GM12878 (cell line): Measurements from ENCODE around the gene RASD1. TPM values are rescaled to one million over a fixed set of nuclear protein-coding genes. Genes with fewer than 3 reads are reported as not detected.

Experiments used
- ATAC-seq: fragments of 200-7000 bp; cut with Tn5 transposase; 3 replicates; pipeline ENCODE4 v1.9.1; 2020; ENCODE audit warnings: mild to moderate bottlenecking, moderate library complexity
- BruUV-seq: library from RNA; stranded (reverse); fragments of 400-500 nt; replicated peaks from 2 replicates; lab custom pipeline; 2021; lab: Mats Ljungman, UMichigan
- CTCF ChIA-PET: fragments of 300-600 bp; sonication (Branson Sonifier 250); formaldehyde crosslinking; extraction: SDS; loops from one replicate; lab custom pipeline; 2021; ENCODE audit warnings: inconsistent platforms; lab: Yijun Ruan, JAX
- POLR2A ChIA-PET: fragments of 350-600 bp; formaldehyde crosslinking; extraction: SDS; loops from one replicate; lab custom pipeline; 2021; ENCODE audit warnings: inconsistent platforms; lab: Charles Lee
- RAD21 ChIA-PET: fragments of 300-600 bp; sonication (Branson Sonifier 250); formaldehyde crosslinking; loops from one replicate; lab custom pipeline; 2023; ENCODE audit warnings: antibody characterized with exemption; ENCODE audit not compliant: unreplicated experiment; lab: Charles Lee
- SMC1A ChIA-PET: fragments of 300-600 bp; sonication (Branson Sonifier 250); formaldehyde crosslinking; loops from one replicate; lab custom pipeline; 2023; ENCODE audit not compliant: unreplicated experiment, uncharacterized antibody; lab: Charles Lee
- DNase-seq: peaks from one replicate; pipeline ENCODE4 v3.0.0-alpha.2; 2011; ENCODE audit warnings: low read depth, low spot score
- FAIRE-seq: peaks from 3 replicates; lab custom pipeline; 2011; peaks lifted over from hg19 to GRCh38; lab: Jason Lieb, UNC
- H2AFZ ChIP-seq: 2 replicates; pipeline ENCODE4 v1.6.0; 2011; ENCODE audit warnings: low read depth, low read length, control low read depth; ENCODE audit not compliant: control insufficient read depth
- H3K27ac ChIP-seq: 2 replicates; pipeline ENCODE4 v1.5.1; 2011; ENCODE audit warnings: control low read depth; ENCODE audit not compliant: control insufficient read depth, insufficient read depth
- H3K27me3 ChIP-seq, 2 experiments: replicated peaks in 1 of 2; 2 replicates each; pipeline versions ENCODE4 v1.6.0 to v1.6.1; 2011; ENCODE audit warnings: low read length in 1 of 2; ENCODE audit not compliant: control insufficient read depth in 2 of 2, insufficient read depth in 2 of 2
- H3K36me3 ChIP-seq, 2 experiments: 2 replicates each; pipeline ENCODE4 v1.5.1; 2011; ENCODE audit warnings: low read length in 1 of 2; ENCODE audit not compliant: control insufficient read depth in 2 of 2, insufficient read depth in 2 of 2
- H3K4me1 ChIP-seq: 2 replicates; pipeline ENCODE4 v1.6.1; 2011; ENCODE audit warnings: mild to moderate bottlenecking, low read length, moderate library complexity, mixed read lengths; ENCODE audit not compliant: control insufficient read depth, insufficient read depth
- H3K4me2 ChIP-seq: 2 replicates; pipeline ENCODE4 v1.6.0; 2011; ENCODE audit warnings: control low read depth; ENCODE audit not compliant: control insufficient read depth, insufficient read depth
- H3K4me3 ChIP-seq: fragments of 200-600 bp; sonication (generic); 2 replicates; pipeline ENCODE4 v1.5.1; 2016
- H3K79me2 ChIP-seq: 2 replicates; pipeline ENCODE4 v1.6.0; 2011; ENCODE audit warnings: low read length; ENCODE audit not compliant: control insufficient read depth, insufficient read depth
- H3K9ac ChIP-seq: 2 replicates; pipeline ENCODE4 v1.8.0; 2011; ENCODE audit warnings: low read length, control low read depth, mixed read lengths; ENCODE audit not compliant: control insufficient read depth, insufficient read depth
- H3K9me3 ChIP-seq: replicated peaks from 3 replicates; pipeline ENCODE4 v1.5.1; 2011; ENCODE audit warnings: mild to moderate bottlenecking, low read length; ENCODE audit not compliant: control insufficient read depth, insufficient read depth
- H4K20me1 ChIP-seq: 2 replicates; pipeline ENCODE4 v1.6.0; 2011; ENCODE audit not compliant: control insufficient read depth, insufficient read depth
- CTCF ChIP-seq, 3 experiments: IDR thresholded peaks in 2 of 3; conservative IDR thresholded peaks in 1 of 3; 2 replicates each; pipeline ENCODE4 v1.5.1; 2011; ENCODE audit warnings: low read depth in 3 of 3, low read length in 3 of 3, mild to moderate bottlenecking in 3 of 3, control low read depth in 2 of 3, moderate library complexity in 2 of 3, inconsistent platforms in 1 of 3, mixed read lengths in 1 of 3; ENCODE audit not compliant: control insufficient read depth in 2 of 3, insufficient read depth in 1 of 3; ENCODE audit errors: extremely low read depth in 1 of 3
- KDM1A ChIP-seq: fragments of 200-600 bp; sonication (generic); IDR thresholded peaks from 2 replicates; pipeline ENCODE4 v1.6.1; 2016; ENCODE audit warnings: borderline replicate concordance
- MEF2A ChIP-seq: IDR thresholded peaks from 2 replicates; pipeline ENCODE4 v1.6.1; 2011; ENCODE audit warnings: low read depth, mild to moderate bottlenecking, low read length, moderate library complexity; ENCODE audit not compliant: insufficient read depth
- NBN ChIP-seq: fragments of 450-650 bp; IDR thresholded peaks from 2 replicates; pipeline ENCODE4 v1.6.1; 2016
- NFIC ChIP-seq: IDR thresholded peaks from 2 replicates; pipeline ENCODE4 v1.6.1; 2012; ENCODE audit warnings: low read depth, mild to moderate bottlenecking, inconsistent platforms, low read length, moderate library complexity
- NRF1 ChIP-seq: conservative IDR thresholded peaks from 2 replicates; pipeline ENCODE4 v1.6.1; 2011; ENCODE audit warnings: mild to moderate bottlenecking, low read depth, low read length, improper control_type of control experiment
- SIX5 ChIP-seq: IDR thresholded peaks from 2 replicates; pipeline ENCODE4 v1.6.1; 2011; ENCODE audit warnings: mild to moderate bottlenecking, low read depth, low read length, moderate library complexity; ENCODE audit not compliant: severe bottlenecking
- SPI1 ChIP-seq: IDR thresholded peaks from 2 replicates; pipeline ENCODE4 v1.6.1; 2011; ENCODE audit warnings: low read depth, mild to moderate bottlenecking, low read length, moderate library complexity, borderline replicate concordance; ENCODE audit not compliant: insufficient read depth
- TBL1XR1 ChIP-seq: IDR thresholded peaks from 2 replicates; pipeline ENCODE4 v1.6.1; 2012; ENCODE audit warnings: low read depth, low read length, improper control_type of control experiment
- WGBS: methylation state at CpG from one replicate; pipeline ENCODE4 v1.1.6; 2016; ENCODE audit warnings: low lambda C conversion rate; ENCODE audit not compliant: insufficient replicate concordance, insufficient coverage; ENCODE audit errors: missing lambda C conversion rate; 5-methylcytosine and 5-hydroxymethylcytosine counted together
- in situ Hi-C: fragments of 300-500 bp; cut with MboI; formaldehyde crosslinking; loops from 9 replicates; pipeline ENCODE4 v1.14.3; 2018; ENCODE audit warnings: mixed read lengths
- intact Hi-C: fragments of 100-400 bp; cut with micrococcal nuclease; formaldehyde crosslinking; loops from one replicate; pipeline ENCODE4 v1.14.2; 2022; ENCODE audit not compliant: unreplicated experiment
- polyA plus RNA-seq, 11 experiments: library from polyadenylated mRNA; depleted of rRNA in 4 of 11; unstranded in 6 of 11; stranded (reverse) in 5 of 11; fragments of >200 nt; fragmentation: Nextera tagmentation in 4 of 11; fragmentation: Illumina TruSeq in 1 of 11; extraction: Ambion mirVana in 4 of 11; extraction: Trizol in 1 of 11; gene quantifications; 1 replicate in 1 of 11; 2 replicates in 10 of 11; pipeline versions ENCODE4 v1.2.1 to v1.2.3, GENCODE V29; 2011 to 2016; ENCODE audit warnings: inconsistent platforms in 2 of 11, missing spikeins in 2 of 11, low read depth in 1 of 11
- total RNA-seq, 4 experiments: library from RNA; depleted of rRNA in 3 of 4; stranded (reverse); fragments of >200 nt in 3 of 4; fragmentation: Illumina TruSeq in 1 of 4; extraction: Trizol in 1 of 4; gene quantifications; 2 replicates each; pipeline versions ENCODE4 v1.2.1 to v1.2.3, GENCODE V29; 2013 to 2021

RASD1 gene
- total and polyA plus RNA-seq, 10 of the 15 experiments (the other 5 are each of a cell fraction or from before 2014, with no cell fraction given): 0.14 to 0.33 TPM; not detected in 8

DNA sequence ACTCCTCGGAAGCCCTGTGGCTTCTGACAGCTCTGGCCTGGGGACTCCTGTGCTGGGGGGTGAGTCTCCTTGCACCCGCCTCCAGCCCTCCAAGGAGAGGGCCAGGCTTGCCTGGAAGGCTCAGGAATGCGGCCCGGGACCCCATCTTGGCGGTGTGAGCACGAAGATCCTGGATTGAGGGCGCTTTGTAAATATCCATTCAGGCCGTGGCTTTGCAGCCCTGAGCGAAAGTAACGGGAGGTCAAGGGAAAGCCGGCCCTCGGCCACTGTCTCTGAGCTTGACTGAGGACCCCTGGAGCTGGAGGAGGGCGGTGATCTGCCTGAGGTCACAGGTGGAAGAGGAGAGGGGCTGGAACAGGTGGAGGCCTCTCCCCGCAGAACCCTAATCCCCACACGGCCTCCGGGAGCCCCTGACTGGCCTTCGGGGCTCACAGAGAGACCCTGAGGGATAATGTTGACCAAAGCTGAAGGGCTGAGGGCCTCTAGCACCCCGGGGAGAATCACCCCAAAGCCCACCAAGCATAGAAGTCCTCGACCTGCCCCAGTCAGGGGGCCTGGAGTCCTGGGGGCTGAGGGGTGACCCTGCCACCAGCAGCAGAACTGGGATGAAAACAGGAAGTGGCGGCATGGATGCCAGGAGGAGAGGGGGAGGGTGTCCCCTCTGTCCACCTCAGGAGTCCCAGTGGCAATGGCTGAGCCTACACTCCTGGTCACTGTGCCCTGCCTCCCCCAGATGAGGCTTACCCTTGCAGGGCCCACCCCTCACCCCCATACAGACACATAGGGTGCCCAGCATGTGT is 8.3 kb upstream of the RASD1 start:
- SMC1A ChIA-PET: no interaction called here
- TF ChIP-seq MEF2A: no peak
- no peak for TF ChIP-seq SIX5
- no peak for TF ChIP-seq NFIC
- TF ChIP-seq NRF1: no peak
- no peak for TF ChIP-seq KDM1A
- no peaks in the 10 kb centered on the region for H4K20me1 ChIP-seq
- H2AFZ ChIP-seq: no peak overlapping the region
- 45% methylated on average over 20 of the region's 20 CpGs for WGBS
- POLR2A ChIA-PET: no interaction called here
- H3K9me3 ChIP-seq: no peaks in the 10 kb centered on the region
- no peaks in the 10 kb centered on the region for H3K4me1 ChIP-seq
- ATAC-seq (no peak), DNase-seq (no peak), FAIRE-seq (no peak)
- in situ Hi-C loops: no loop called here
- no peak overlapping the region for H3K27ac ChIP-seq
- no peaks in the 10 kb centered on the region for H3K36me3 ChIP-seq
- no peak overlapping the region for H3K4me3 ChIP-seq
- CTCF ChIA-PET: no interaction called here
- no TSS peak for BruUV-seq
- no peak overlapping the region for H3K4me2 ChIP-seq
- H3K9ac ChIP-seq: no peak overlapping the region
- H3K79me2 ChIP-seq: no peaks in the 10 kb centered on the region
- H3K27me3 ChIP-seq: no peaks in the 10 kb centered on the region; a peak in 1 of 4 replicates
- intact Hi-C loops: no loop called here
- RAD21 ChIA-PET: no interaction called here

GRCh38 chr17:17503566-17504130 is 7.5 kb upstream of the RASD1 start:
- CTCF ChIA-PET: no interaction called here
- FAIRE-seq: no peak

More at GRCh38 chr17:17503566-17504130, 7.5 kb upstream of the RASD1 start:
- no peak overlapping the region for H3K9ac ChIP-seq
- no peaks in the 10 kb centered on the region for H3K4me1 ChIP-seq
- no peak overlapping the region for H2AFZ ChIP-seq
- H3K79me2 ChIP-seq: no peaks in the 10 kb centered on the region
- no peak overlapping the region for H3K27ac ChIP-seq
- no peaks in the 10 kb centered on the region for H3K36me3 ChIP-seq
- H3K4me3 ChIP-seq: no peak overlapping the region
- POLR2A ChIA-PET: no interaction called here
- no peak for ATAC-seq
- H3K4me2 ChIP-seq: no peak overlapping the region
- in situ Hi-C loops: no loop called here
- no peaks in the 10 kb centered on the region; a peak in 2 of 4 replicates for H3K27me3 ChIP-seq
- BruUV-seq: no TSS peak
- H4K20me1 ChIP-seq: no peaks in the 10 kb centered on the region
- RAD21 ChIA-PET: no interaction called here
- 19% methylated on average over 7 of the region's 7 CpGs for whole genome bisulfite sequencing
- no peak for DNase-seq
- no peaks in the 10 kb centered on the region for H3K9me3 ChIP-seq
- SMC1A ChIA-PET: no interaction called here
- intact Hi-C loops: no loop called here
- TF ChIP-seq CTCF (IDR thresholded peaks at IDR 0.05 in 2 of 3, conservative IDR thresholded peaks at IDR 0.05 in 1 of 3; ENCODE audit: control insufficient read depth in 2 of 3, extremely low read depth in 1 of 3, insufficient read depth in 1 of 3, low read depth in 3 of 3, low read length in 3 of 3) (no peak), TBL1XR1 (no peak), NBN (no peak), SPI1 (no peak)
- TF ChIP-seq, all 136 proteins: peak for 0
